K562 (cell line): ENCODE data around the gene KRT80. TPM values are rescaled to one million over a fixed set of nuclear protein-coding genes. Genes with fewer than 3 reads are reported as not detected.

Experiments used
- CEBPB ChIP-seq: fragments of 450-650 bp; IDR thresholded peaks from 2 replicates; pipeline ENCODE4 v1.6.1; 2016; ENCODE audit warnings: missing genetic modification characterization, missing compliant biosample characterization
- DDX20 ChIP-seq: fragments of 450-650 bp; IDR thresholded peaks from 2 replicates; pipeline ENCODE4 v1.6.1; 2016; ENCODE audit warnings: missing genetic modification characterization, low read depth, mild to moderate bottlenecking, missing compliant biosample characterization, moderate library complexity
- ELF1 ChIP-seq: fragments of 200-800 bp; sonication (Bioruptor generic); IDR thresholded peaks from 2 replicates; pipeline ENCODE4 v1.6.1; 2016; ENCODE audit warnings: missing genetic modification characterization, missing compliant biosample characterization
- MECOM ChIP-seq: fragments of 250-450 bp; sonication (Bioruptor Pico); IDR thresholded peaks from 2 replicates; pipeline ENCODE4 v1.8.0; 2022; ENCODE audit warnings: inconsistent platforms
- NR4A1 ChIP-seq, 2 experiments: fragments of 250-450 bp in 1 of 2; fragments of 450-650 bp in 1 of 2; sonication (Bioruptor Pico) in 1 of 2; IDR thresholded peaks; 2 replicates each; pipeline versions ENCODE4 v1.4.0 to v1.6.1; 2016 to 2020; ENCODE audit warnings: mild to moderate bottlenecking in 2 of 2, missing compliant biosample characterization in 1 of 2, missing genetic modification characterization in 1 of 2, moderate library complexity in 1 of 2
- RBM17 ChIP-seq: fragments of 200-400 bp; formaldehyde crosslinking; IDR thresholded peaks from 2 replicates; pipeline ENCODE4 v1.6.1; 2017; ENCODE audit warnings: low read depth, mild to moderate bottlenecking, low read length, borderline replicate concordance
- RFX1 ChIP-seq: fragments of 450-650 bp; IDR thresholded peaks from 2 replicates; pipeline ENCODE4 v1.6.1; 2016; ENCODE audit warnings: mild to moderate bottlenecking, moderate library complexity
- RFX7 ChIP-seq: fragments of 250-450 bp; sonication (Bioruptor Pico); IDR thresholded peaks from 2 replicates; pipeline ENCODE4 v1.5.1; 2021; ENCODE audit warnings: mild to moderate bottlenecking
- RHOXF2B ChIP-seq: fragments of 250-450 bp; sonication (Bioruptor Pico); conservative IDR thresholded peaks from 2 replicates; pipeline ENCODE4 v1.5.1; 2021
- SAP30 ChIP-seq: fragments of 200-600 bp; sonication (generic); IDR thresholded peaks from 2 replicates; pipeline ENCODE4 v1.6.1; 2012; ENCODE audit warnings: borderline replicate concordance, low read depth, mild to moderate bottlenecking, moderate library complexity, low read length, control low read depth, inconsistent platforms; ENCODE audit not compliant: insufficient read depth, poor library complexity, severe bottlenecking
- WHSC1 ChIP-seq: IDR thresholded peaks from one replicate; pipeline ENCODE4 v1.6.1; 2012; ENCODE audit warnings: low read length, control low read depth, inconsistent platforms
- ZNF134 ChIP-seq: fragments of 250-450 bp; sonication (Bioruptor Pico); conservative IDR thresholded peaks from 2 replicates; pipeline ENCODE4 v1.4.0; 2020
- ZNF324 ChIP-seq: fragments of 250-450 bp; sonication (Bioruptor Pico); IDR thresholded peaks from 2 replicates; pipeline ENCODE4 v1.4.0; 2020; ENCODE audit warnings: mild to moderate bottlenecking
- polyA plus RNA-seq, 8 experiments: library from polyadenylated mRNA; depleted of rRNA in 4 of 8; stranded (reverse) in 5 of 8; unstranded in 3 of 8; fragments of >200 nt; fragmentation: Nextera tagmentation in 2 of 8; fragmentation: Illumina TruSeq in 1 of 8; extraction: Ambion mirVana in 2 of 8; extraction: Trizol in 1 of 8; gene quantifications; 2 replicates each; pipeline versions ENCODE4 v1.2.1 to v1.2.3, GENCODE V29; 2011 to 2014; ENCODE audit warnings: inconsistent platforms in 1 of 8, missing spikeins in 1 of 8
- total RNA-seq, 7 experiments: library from RNA; depleted of rRNA in 6 of 7; stranded (reverse); fragments of >200 nt in 6 of 7; fragmentation: Illumina TruSeq in 2 of 7; extraction: Trizol in 2 of 7; gene quantifications; 2 replicates each; pipeline versions ENCODE4 v1.2.1 to v1.2.3, GENCODE V29; 2011 to 2021; ENCODE audit warnings: low replicate concordance in 1 of 7
- TF ChIP-seq, protein P1 (sequence below): fragments of 250-450 bp; sonication (Bioruptor Pico); IDR thresholded peaks from 2 replicates; pipeline ENCODE4 v1.4.0; 2020; ENCODE audit warnings: mild to moderate bottlenecking, moderate library complexity
- TF ChIP-seq, protein P2 (sequence below): fragments of 450-650 bp; IDR thresholded peaks from 2 replicates; pipeline ENCODE4 v1.6.1; 2017; ENCODE audit warnings: antibody characterized with exemption, mild to moderate bottlenecking
- TF ChIP-seq, protein P3 (sequence below): fragments of 250-450 bp; sonication (Bioruptor Pico); IDR thresholded peaks from 2 replicates; pipeline ENCODE4 v1.8.0; 2022; ENCODE audit warnings: moderate library complexity, mild to moderate bottlenecking, inconsistent platforms
- TF ChIP-seq, protein P4 (sequence below), 2 experiments: fragments of 200-800 bp in 1 of 2; sonication (Bioruptor generic) in 1 of 2; sonication (generic) in 1 of 2; formaldehyde crosslinking in 1 of 2; IDR thresholded peaks in 1 of 2; conservative IDR thresholded peaks in 1 of 2; 2 replicates each; pipeline versions ENCODE4 v1.5.0 to v1.6.1; 2016 to 2020; ENCODE audit warnings: missing compliant biosample characterization in 1 of 2, missing genetic modification characterization in 1 of 2, missing genetic modification reagents in 1 of 2

KRT80 gene
- total and polyA plus RNA-seq, 9 of the 15 experiments (the other 6 are each of a cell fraction or from before 2014, with no cell fraction given): not detected

DNA sequence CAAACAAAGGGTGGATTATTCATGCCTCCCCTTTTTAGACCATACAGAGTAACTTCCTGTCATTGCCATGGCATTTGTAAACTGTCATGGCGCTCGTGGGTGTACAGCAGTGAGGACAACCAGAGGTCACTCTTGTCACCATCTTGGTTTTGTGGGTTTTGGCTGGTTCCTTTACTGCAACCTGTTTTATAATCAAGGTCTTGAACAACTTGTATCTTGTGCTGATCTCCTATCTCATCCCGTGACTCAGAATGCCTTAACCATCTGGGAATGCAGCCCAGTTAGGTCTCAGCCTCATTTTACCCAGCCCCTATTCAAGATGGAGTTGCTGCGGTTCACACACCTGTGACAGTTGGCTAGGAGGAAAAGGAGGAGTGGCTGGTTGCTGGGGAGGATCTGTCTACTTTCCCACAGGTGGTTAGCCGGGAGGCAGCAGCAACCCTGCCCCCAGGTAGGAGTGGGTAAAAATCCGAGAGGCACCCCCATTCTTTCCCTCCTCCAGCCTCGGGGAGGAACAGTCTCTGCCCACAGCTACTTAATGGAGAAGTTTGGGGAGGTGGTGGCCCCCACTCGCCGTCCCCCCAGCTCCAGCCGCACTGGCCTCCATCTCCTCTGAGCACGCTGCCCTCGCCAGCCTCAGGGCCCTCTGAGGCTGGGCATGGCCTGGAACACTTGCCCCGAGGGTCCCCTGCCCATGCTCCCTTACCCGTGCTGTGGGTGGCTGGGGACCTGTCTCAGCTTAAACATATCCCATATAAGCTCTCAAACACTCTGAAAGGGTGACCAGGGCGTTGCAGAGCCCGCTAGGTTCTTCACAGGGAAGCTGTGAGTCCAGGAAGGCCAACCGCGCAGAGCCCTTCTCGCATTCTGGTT lies 70.6 kb downstream of the KRT80 start (continued):
- TF ChIP-seq, protein P1, sequence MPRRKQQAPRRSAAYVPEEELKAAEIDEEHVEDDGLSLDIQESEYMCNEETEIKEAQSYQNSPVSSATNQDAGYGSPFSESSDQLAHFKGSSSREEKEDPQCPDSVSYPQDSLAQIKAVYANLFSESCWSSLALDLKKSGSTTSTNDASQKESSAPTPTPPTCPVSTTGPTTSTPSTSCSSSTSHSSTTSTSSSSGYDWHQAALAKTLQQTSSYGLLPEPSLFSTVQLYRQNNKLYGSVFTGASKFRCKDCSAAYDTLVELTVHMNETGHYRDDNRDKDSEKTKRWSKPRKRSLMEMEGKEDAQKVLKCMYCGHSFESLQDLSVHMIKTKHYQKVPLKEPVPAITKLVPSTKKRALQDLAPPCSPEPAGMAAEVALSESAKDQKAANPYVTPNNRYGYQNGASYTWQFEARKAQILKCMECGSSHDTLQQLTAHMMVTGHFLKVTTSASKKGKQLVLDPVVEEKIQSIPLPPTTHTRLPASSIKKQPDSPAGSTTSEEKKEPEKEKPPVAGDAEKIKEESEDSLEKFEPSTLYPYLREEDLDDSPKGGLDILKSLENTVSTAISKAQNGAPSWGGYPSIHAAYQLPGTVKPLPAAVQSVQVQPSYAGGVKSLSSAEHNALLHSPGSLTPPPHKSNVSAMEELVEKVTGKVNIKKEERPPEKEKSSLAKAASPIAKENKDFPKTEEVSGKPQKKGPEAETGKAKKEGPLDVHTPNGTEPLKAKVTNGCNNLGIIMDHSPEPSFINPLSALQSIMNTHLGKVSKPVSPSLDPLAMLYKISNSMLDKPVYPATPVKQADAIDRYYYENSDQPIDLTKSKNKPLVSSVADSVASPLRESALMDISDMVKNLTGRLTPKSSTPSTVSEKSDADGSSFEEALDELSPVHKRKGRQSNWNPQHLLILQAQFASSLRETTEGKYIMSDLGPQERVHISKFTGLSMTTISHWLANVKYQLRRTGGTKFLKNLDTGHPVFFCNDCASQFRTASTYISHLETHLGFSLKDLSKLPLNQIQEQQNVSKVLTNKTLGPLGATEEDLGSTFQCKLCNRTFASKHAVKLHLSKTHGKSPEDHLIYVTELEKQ (CRISPR knock-in tag): no peak
- TF ChIP-seq, protein P2, sequence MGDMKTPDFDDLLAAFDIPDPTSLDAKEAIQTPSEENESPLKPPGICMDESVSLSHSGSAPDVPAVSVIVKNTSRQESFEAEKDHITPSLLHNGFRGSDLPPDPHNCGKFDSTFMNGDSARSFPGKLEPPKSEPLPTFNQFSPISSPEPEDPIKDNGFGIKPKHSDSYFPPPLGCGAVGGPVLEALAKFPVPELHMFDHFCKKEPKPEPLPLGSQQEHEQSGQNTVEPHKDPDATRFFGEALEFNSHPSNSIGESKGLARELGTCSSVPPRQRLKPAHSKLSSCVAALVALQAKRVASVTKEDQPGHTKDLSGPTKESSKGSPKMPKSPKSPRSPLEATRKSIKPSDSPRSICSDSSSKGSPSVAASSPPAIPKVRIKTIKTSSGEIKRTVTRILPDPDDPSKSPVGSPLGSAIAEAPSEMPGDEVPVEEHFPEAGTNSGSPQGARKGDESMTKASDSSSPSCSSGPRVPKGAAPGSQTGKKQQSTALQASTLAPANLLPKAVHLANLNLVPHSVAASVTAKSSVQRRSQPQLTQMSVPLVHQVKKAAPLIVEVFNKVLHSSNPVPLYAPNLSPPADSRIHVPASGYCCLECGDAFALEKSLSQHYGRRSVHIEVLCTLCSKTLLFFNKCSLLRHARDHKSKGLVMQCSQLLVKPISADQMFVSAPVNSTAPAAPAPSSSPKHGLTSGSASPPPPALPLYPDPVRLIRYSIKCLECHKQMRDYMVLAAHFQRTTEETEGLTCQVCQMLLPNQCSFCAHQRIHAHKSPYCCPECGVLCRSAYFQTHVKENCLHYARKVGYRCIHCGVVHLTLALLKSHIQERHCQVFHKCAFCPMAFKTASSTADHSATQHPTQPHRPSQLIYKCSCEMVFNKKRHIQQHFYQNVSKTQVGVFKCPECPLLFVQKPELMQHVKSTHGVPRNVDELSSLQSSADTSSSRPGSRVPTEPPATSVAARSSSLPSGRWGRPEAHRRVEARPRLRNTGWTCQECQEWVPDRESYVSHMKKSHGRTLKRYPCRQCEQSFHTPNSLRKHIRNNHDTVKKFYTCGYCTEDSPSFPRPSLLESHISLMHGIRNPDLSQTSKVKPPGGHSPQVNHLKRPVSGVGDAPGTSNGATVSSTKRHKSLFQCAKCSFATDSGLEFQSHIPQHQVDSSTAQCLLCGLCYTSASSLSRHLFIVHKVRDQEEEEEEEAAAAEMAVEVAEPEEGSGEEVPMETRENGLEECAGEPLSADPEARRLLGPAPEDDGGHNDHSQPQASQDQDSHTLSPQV: 0 out of 2 replicates have a peak, but pooled peaks have one; percentile 34
- TF ChIP-seq ZNF324 (CRISPR knock-in tag): no peak
- TF ChIP-seq DDX20: no peak
- TF ChIP-seq RFX1: peak; percentile 21; the same call in 1 of the 2 replicates
- no peak for TF ChIP-seq MECOM (CRISPR knock-in tag)
- TF ChIP-seq, protein P3, sequence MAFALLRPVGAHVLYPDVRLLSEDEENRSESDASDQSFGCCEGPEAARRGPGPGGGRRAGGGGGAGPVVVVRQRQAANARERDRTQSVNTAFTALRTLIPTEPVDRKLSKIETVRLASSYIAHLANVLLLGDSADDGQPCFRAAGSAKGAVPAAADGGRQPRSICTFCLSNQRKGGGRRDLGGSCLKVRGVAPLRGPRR (CRISPR knock-in tag): no peak
- TF ChIP-seq RHOXF2B (CRISPR knock-in tag): no peak
- no peak for TF ChIP-seq RFX7 (CRISPR knock-in tag)
- no peak for TF ChIP-seq ZNF134 (CRISPR knock-in tag)
- no peak for TF ChIP-seq NR4A1 (CRISPR knock-in tag; IDR thresholded peaks at IDR 0.05)
- TF ChIP-seq NR4A1 (tag; IDR thresholded peaks at IDR 0.05): peak; percentile 83
- TF ChIP-seq SAP30: no peak
- TF ChIP-seq ELF1 (tag): no peak
- TF ChIP-seq CEBPB (tag): no peak
- TF ChIP-seq RBM17: no peak
- TF ChIP-seq WHSC1: no peak
- TF ChIP-seq, protein P4, sequence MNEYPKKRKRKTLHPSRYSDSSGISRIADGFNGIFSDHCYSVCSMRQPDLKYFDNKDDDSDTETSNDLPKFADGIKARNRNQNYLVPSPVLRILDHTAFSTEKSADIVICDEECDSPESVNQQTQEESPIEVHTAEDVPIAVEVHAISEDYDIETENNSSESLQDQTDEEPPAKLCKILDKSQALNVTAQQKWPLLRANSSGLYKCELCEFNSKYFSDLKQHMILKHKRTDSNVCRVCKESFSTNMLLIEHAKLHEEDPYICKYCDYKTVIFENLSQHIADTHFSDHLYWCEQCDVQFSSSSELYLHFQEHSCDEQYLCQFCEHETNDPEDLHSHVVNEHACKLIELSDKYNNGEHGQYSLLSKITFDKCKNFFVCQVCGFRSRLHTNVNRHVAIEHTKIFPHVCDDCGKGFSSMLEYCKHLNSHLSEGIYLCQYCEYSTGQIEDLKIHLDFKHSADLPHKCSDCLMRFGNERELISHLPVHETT (CRISPR knock-in tag; conservative IDR thresholded peaks at IDR 0.05 in 1 of 2, IDR thresholded peaks at IDR 0.05 in 1 of 2): no peak; a peak in 1 of 4 replicates
